ENCODE measurements around the gene KLHL6.

GRCh38 chr3:183460081-183461055 is 95.1 kb downstream of the KLHL6 start:
- TF ChIP-seq, protein P1, sequence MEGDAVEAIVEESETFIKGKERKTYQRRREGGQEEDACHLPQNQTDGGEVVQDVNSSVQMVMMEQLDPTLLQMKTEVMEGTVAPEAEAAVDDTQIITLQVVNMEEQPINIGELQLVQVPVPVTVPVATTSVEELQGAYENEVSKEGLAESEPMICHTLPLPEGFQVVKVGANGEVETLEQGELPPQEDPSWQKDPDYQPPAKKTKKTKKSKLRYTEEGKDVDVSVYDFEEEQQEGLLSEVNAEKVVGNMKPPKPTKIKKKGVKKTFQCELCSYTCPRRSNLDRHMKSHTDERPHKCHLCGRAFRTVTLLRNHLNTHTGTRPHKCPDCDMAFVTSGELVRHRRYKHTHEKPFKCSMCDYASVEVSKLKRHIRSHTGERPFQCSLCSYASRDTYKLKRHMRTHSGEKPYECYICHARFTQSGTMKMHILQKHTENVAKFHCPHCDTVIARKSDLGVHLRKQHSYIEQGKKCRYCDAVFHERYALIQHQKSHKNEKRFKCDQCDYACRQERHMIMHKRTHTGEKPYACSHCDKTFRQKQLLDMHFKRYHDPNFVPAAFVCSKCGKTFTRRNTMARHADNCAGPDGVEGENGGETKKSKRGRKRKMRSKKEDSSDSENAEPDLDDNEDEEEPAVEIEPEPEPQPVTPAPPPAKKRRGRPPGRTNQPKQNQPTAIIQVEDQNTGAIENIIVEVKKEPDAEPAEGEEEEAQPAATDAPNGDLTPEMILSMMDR (IDR thresholded peaks at IDR 0.05; ENCODE audit: poor library complexity): no peak
- TF ChIP-seq EZH2 (IDR thresholded peaks at IDR 0.05; ENCODE audit: borderline replicate concordance) (no peak), EZH2phosphoT487 (IDR thresholded peaks at IDR 0.05; ENCODE audit: low read depth, severe bottlenecking, unreplicated experiment) (no peak)
